Measurements from ENCODE around the gene FNDC5. TPM values are rescaled to one million over a fixed set of nuclear protein-coding genes. Genes with fewer than 3 reads are reported as not detected.
A peak's percentile ranks its signal among the peaks of the same experiment; 100 is the strongest.

FNDC5 gene
- total RNA-seq, 1 donor from 2014 or later: 9.6 TPM

- H3K4me1 Mint-ChIP-seq: peaks cover 25% of the 10 kb centered on the region
- Histone ChIP-seq H3K4me2 (no peak overlapping the region), H3K36me3 (no peaks in the 10 kb centered on the region), H3F3A (ENCODE audit: low read depth) (no peaks in the 10 kb centered on the region), H4K20me1 (ENCODE audit: low read depth) (no peaks in the 10 kb centered on the region), H3K9me3 (ENCODE audit: low read depth) (no peaks in the 10 kb centered on the region), H3K27ac (no peak overlapping the region), H3K9ac (no peak overlapping the region), H3K4me1 (no peaks in the 10 kb centered on the region), H3K79me2 (ENCODE audit: low read depth) (no peaks in the 10 kb centered on the region), H2AFZ (replicated peaks) (no peak overlapping the region), H3K4me3 (no peak overlapping the region), H3K27me3 (no peaks in the 10 kb centered on the region)
- peaks cover 31% of the 10 kb centered on the region for H3K36me3 Mint-ChIP-seq
- no peak overlapping the region for H3K4me3 Mint-ChIP-seq
- H3K27me3 Mint-ChIP-seq (ENCODE audit: insufficient read depth, low read depth): peaks cover 2% of the 10 kb centered on the region
- no peak for DNase-seq (ENCODE audit: low spot score)
- TF ChIP-seq EZH2phosphoT487 (IDR thresholded peaks at IDR 0.05) (no peak), CTCF (IDR thresholded peaks at IDR 0.05) (no peak), EZH2 (IDR thresholded peaks at IDR 0.05) (no peak)
- H3K27ac Mint-ChIP-seq: no peak overlapping the region
- H3K9me3 Mint-ChIP-seq: no peaks in the 10 kb centered on the region
Observed at GRCh38 chr1:32860566-32860965, 10.1 kb downstream of the FNDC5 start.

GRCh38 chr1:32859915-32860314, 10.8 kb downstream of the FNDC5 start:
- H3K9me3 Mint-ChIP-seq: no peaks in the 10 kb centered on the region
- TF ChIP-seq EZH2phosphoT487 (IDR thresholded peaks at IDR 0.05) (no peak), EZH2 (IDR thresholded peaks at IDR 0.05) (no peak)
- Histone ChIP-seq H4K20me1 (ENCODE audit: low read depth) (no peaks in the 10 kb centered on the region), H3K9ac (no peak overlapping the region), H3K27ac (no peak overlapping the region), H3K27me3 (no peaks in the 10 kb centered on the region), H3K4me2 (no peak overlapping the region), H3K4me1 (no peaks in the 10 kb centered on the region), H3K9me3 (ENCODE audit: low read depth) (no peaks in the 10 kb centered on the region), H3F3A (ENCODE audit: low read depth) (no peaks in the 10 kb centered on the region), H3K36me3 (peaks cover 4% of the 10 kb centered on the region), H2AFZ (replicated peaks) (no peak overlapping the region), H3K4me3 (no peak overlapping the region), H3K79me2 (ENCODE audit: low read depth) (no peaks in the 10 kb centered on the region)
- H3K4me3 Mint-ChIP-seq: no peak overlapping the region
- H3K4me1 Mint-ChIP-seq: peaks cover 25% of the 10 kb centered on the region
- no peak for DNase-seq (ENCODE audit: low spot score)
- no peak overlapping the region for H3K27ac Mint-ChIP-seq
- peaks cover 31% of the 10 kb centered on the region for H3K36me3 Mint-ChIP-seq
- peaks cover 2% of the 10 kb centered on the region for H3K27me3 Mint-ChIP-seq (ENCODE audit: insufficient read depth, low read depth)

GRCh38 chr1:32858791-32859190, 11.9 kb downstream of the FNDC5 start:
- H3K4me3 Mint-ChIP-seq: no peak overlapping the region
- H3K9ac ChIP-seq: no peak overlapping the region
- no peaks in the 10 kb centered on the region for H4K20me1 ChIP-seq (ENCODE audit: low read depth)
- H3K27me3 Mint-ChIP-seq (ENCODE audit: insufficient read depth, low read depth): peaks cover under 1% of the 10 kb centered on the region
- no peaks in the 10 kb centered on the region for H3K9me3 Mint-ChIP-seq
- peaks cover 4% of the 10 kb centered on the region for H3K36me3 ChIP-seq
- H3K4me1 ChIP-seq: no peaks in the 10 kb centered on the region
- no peak overlapping the region for H3K4me3 ChIP-seq
- no peaks in the 10 kb centered on the region for H3K79me2 ChIP-seq (ENCODE audit: low read depth)
- H3F3A ChIP-seq (ENCODE audit: low read depth): no peaks in the 10 kb centered on the region
- H3K36me3 Mint-ChIP-seq: peaks cover 35% of the 10 kb centered on the region
- H3K27me3 ChIP-seq: no peaks in the 10 kb centered on the region
- H3K27ac ChIP-seq: no peak overlapping the region
- no peaks in the 10 kb centered on the region for H3K9me3 ChIP-seq (ENCODE audit: low read depth)
- H2AFZ ChIP-seq (replicated peaks): no peak overlapping the region
- H3K27ac Mint-ChIP-seq: no peak overlapping the region
- no peak overlapping the region for H3K4me2 ChIP-seq
- H3K4me1 Mint-ChIP-seq: peaks cover 13% of the 10 kb centered on the region
- no peak for TF ChIP-seq EZH2phosphoT487 (IDR thresholded peaks at IDR 0.05)
- TF ChIP-seq EZH2 (IDR thresholded peaks at IDR 0.05): no peak
- no peak for TF ChIP-seq CTCF (IDR thresholded peaks at IDR 0.05)
- no peak for DNase-seq (ENCODE audit: low spot score)

- Histone ChIP-seq H3K79me2 (ENCODE audit: low read depth) (no peaks in the 10 kb centered on the region), H3K9ac (peak overlapping the region; percentile 3), H3K9me3 (ENCODE audit: low read depth) (no peaks in the 10 kb centered on the region), H3K36me3 (peaks cover 4% of the 10 kb centered on the region), H3K4me3 (no peak overlapping the region), H3F3A (ENCODE audit: low read depth) (no peaks in the 10 kb centered on the region), H3K27me3 (no peaks in the 10 kb centered on the region), H3K4me1 (no peaks in the 10 kb centered on the region), H4K20me1 (ENCODE audit: low read depth) (no peaks in the 10 kb centered on the region), H2AFZ (replicated peaks) (no peak overlapping the region), H3K4me2 (no peak overlapping the region), H3K27ac (peak overlapping the region; percentile 3)
- Mint-ChIP-seq H3K4me1 (peaks cover 7% of the 10 kb centered on the region), H3K36me3 (peaks cover 37% of the 10 kb centered on the region), H3K4me3 (no peak overlapping the region), H3K9me3 (no peaks in the 10 kb centered on the region), H3K27me3 (ENCODE audit: insufficient read depth, low read depth) (peaks cover 2% of the 10 kb centered on the region), H3K27ac (no peak overlapping the region)
- TF ChIP-seq EZH2 (IDR thresholded peaks at IDR 0.05) (no peak), CTCF (IDR thresholded peaks at IDR 0.05) (no peak), EZH2phosphoT487 (IDR thresholded peaks at IDR 0.05) (no peak)
- no peak for DNase-seq (ENCODE audit: low spot score)
Observed at GRCh38 chr1:32858136-32858535, 12.6 kb downstream of the FNDC5 start.
